Measurements from ENCODE around the gene RNF115. TPM values are rescaled to one million over a fixed set of nuclear protein-coding genes. Genes with fewer than 3 reads are reported as not detected.
"Not testable (repeated sequence)": the region's sequence is repeated elsewhere in the genome, so short reads cannot be mapped to it uniquely, and the experiment has no call there.

The RNF115 gene
- total RNA-seq, 1 experiment from 2014 or later: 9.9 TPM

DNA sequence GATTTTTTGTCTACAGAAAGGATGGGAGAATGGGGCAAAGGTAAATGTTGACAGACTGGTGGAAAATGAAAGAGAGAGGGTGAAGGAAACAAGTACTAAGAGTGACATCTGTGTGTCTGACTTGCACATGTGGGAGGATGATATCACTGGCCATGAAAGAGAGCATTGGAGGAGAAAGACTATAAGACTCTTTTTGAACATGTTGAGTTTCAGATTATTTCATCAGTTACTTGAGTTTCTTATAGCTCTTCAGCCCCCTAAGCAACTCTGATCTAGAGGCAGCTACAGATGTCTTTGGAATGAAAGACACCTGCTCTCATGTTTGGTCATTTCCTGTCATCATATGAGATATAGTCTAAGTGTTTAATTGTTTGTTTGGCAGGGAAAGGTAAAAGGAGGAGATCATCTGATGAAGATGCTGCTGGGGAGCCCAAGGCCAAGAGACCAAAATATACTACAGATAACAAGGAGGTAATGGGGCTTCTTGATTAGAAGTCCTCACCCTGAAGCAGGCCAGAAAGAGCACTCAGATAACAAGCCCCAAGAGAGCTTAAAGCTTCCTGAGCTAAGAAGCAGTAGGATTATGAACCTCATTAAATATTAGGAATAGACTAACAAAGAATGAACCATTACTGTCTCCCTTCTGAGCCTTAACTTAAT, 4.6 kb upstream of the RNF115 start:
- DNase-seq (ENCODE audit: low spot score): no peak

GRCh38 chr1:145827966-145828365, 4.1 kb upstream of the RNF115 start:
- no peak for DNase-seq (ENCODE audit: low spot score)

- DNase-seq (ENCODE audit: low spot score): no peak
Measured at GRCh38 chr1:145826030-145826429, 2.1 kb upstream of the RNF115 start.

DNA sequence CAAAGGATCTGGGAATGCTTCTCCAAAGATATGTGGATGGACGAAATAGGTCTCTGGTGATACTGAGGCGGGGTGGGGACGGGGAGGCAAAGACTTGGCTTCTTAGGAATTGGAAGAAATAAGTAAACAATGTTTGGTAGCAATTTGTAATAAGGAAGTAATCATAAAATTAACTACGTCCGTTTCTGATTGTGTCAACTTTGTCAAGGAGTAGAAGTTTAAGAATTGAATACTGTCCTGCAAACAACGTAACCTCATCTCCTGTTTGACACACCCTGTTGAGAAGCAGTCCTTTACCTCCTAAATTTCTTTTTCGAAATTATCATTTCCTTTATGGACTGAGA, 576 bp upstream of the RNF115 start:
- no peak for DNase-seq (ENCODE audit: low spot score)

DNA sequence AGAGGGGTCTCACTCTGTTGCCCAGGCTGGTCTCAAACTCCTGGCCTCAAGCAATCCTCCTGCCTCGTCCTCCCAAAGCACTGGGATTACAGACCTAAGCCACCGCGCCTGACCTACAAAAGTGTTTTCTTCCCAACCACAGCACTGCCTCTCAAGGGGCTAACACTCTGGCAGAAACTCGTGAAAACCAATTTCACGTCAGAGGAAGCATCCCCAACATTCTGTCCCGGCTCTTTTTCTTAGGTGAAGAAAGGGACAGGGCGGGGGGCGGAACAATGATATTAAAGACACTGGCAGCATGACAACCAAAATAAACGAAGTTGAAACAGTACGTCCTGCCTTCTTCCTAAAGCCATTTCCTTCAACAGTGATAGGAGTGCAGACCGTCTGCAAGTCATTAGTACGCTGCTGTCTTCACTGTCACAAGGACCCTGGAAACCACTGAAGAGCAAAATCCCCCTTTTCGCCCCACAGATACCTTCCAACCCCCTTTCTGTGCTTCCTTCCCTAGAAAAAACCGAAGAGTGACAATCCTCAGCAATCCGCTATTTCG, 1.0 kb downstream of the RNF115 start:
- not testable (repeated sequence) for DNase-seq (ENCODE audit: low spot score)

DNA sequence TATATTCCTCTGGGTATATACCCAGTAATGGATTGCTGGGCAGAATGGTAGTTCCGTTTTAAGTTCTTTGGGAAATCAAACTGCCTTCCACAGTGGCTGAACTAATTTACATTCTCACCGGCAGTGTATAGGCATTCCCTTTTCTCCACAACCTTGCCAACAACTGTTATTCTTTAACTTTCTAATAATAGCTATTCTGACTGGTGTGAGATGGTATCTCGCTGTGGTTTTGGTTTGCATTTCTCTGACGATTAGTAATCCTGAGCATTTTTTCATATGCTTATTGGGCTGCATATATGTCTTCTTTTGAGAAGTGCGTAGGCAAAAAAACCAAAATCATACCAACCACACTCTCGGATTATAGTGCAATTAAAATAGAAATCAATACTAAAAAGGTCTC, 5.8 kb downstream of the RNF115 start:
- DNase-seq (ENCODE audit: low spot score): peak; percentile 29

- not testable (repeated sequence) for DNase-seq (ENCODE audit: low spot score)
Measured at GRCh38 chr1:145812977-145813810, 10.7 kb downstream of the RNF115 start.

GRCh38 chr1:145806844-145807243, 17.1 kb downstream of the RNF115 start:
- no peak for DNase-seq (ENCODE audit: low spot score)

DNA sequence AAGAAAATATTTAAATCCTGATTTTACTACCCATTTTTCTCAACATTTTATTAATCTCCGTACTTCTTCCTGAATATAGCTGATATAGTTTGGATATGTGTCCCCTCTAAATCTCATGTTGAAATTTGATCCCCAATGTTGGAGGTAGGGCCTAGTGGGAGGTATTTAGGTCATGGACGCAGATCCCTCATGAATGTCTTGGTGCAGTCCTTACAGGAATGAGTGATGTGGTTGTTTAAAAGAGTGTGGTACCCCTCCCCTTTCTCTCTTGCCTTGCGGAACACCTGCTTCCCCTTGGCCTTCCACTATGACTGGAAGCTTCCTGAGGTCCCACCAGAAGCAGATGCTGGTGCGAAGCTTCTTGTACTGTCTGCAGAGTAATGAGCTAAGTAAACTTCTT, 17.5 kb downstream of the RNF115 start:
- DNase-seq (ENCODE audit: low spot score): no peak

DNA sequence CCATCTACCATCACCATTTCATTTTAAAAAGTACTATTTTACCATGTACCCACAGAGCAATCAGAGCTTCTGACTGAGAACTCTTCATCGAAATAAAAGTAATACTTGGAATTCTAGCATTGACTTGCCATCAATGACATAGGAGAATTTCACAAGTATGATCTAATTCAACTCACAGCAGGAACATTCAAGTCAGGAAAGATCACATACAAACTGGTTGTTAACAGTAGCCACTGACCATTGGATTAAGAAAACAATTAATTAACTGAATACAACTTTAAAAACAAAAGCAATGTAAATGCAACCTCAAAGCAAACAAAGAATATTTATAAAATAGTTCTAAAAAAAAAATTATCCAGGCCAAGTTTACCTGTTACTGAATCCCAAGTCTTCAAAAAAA, 18.8 kb downstream of the RNF115 start:
- no peak for DNase-seq (ENCODE audit: low spot score)

- DNase-seq (ENCODE audit: low spot score): no peak
Measured at GRCh38 chr1:145804235-145805045, 19.5 kb downstream of the RNF115 start.

GRCh38 chr1:145799806-145800205, 24.1 kb downstream of the RNF115 start:
- DNase-seq (ENCODE audit: low spot score): no peak

GRCh38 chr1:145796753-145797152, 27.1 kb downstream of the RNF115 start:
- no peak for DNase-seq (ENCODE audit: low spot score)

DNA sequence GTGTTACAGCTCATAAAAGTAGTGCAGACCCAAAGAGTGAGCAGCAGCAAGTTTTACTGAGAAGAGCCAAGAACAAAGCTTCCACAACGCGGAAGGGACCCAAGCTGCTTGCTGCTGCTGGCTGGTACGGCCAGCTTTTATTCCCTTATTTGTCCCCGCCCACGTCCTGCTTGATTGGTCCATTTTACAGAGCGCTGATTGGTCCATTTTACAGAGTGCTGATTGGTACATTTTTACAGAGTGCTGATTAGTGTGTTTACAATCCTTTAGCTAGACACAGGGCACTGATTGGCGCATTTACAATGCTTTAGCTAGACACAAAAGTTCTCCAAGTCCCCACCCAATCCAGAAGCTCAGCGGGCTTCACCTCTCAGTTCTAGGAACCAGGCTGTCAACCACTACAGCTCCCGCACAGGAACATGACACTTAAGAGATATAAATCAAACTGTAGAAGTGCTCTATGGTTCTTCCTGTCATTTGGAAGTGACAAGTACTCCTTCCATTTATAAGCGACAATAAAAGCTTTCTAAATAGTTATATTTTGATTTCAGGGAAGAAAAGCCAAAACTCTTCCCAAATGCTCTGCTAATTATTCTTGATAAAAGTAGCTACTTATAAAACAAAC, 28.5 kb downstream of the RNF115 start:
- no peak for DNase-seq (ENCODE audit: low spot score)

- DNase-seq (ENCODE audit: low spot score): no peak
Measured at GRCh38 chr1:145792484-145792883, 31.4 kb downstream of the RNF115 start.

DNA sequence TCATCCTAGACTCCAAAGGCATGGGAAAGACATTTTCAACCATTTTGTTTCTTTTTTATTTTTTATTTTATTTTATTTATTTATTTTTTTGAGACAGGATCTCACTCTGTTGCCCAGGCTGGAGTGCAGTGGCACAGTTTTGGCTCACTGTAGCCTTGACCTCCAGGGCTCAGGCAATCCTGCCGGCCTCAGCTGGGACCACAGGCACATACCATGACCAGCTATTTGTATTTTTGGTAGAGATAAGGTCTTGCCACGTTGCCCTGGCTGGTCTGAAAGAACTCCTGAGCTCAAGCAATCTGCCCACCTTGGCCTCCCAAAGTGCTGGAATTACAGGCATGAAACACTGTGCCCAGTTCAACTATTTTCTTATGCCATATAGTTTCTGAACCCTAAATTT, 32.0 kb downstream of the RNF115 start:
- not testable (repeated sequence) for DNase-seq (ENCODE audit: low spot score)

DNA sequence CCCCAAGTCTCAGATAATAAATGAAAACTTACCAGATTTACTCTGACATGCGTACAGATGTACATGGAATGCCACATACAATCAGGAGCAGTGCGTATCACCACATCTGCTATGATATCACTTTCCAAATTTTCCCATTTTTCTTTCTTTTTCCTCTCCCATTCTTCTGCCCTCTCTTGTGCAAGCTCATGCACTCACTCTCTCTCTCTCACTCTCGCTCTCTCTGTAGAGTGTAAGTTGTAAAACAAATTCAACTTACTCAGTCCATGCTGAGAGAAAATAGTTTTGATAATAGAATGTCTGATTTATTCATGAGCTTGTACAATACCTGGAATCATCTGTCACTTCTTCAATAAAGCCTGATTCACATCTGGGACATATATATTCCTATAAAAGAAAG, 35.3 kb downstream of the RNF115 start:
- DNase-seq (ENCODE audit: low spot score): no peak

DNA sequence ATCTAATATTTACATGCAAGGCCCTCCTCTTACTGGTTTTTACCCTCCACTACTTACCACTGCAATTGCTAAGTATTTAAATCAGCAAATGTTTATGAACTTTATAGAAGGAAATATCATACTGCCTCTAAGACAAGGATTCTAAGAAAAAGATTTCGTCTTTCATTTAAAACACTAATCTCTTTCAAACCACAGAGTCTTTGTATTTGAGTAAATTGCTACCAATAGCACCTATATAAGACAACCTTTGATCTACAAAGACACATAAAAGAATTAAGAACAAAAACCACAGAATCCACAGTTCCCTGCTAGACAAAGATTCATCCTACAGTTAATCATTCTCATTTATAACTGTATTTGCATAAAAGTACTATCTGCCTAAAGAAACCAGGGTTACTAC, 37.6 kb downstream of the RNF115 start:
- no peak for DNase-seq (ENCODE audit: low spot score)

DNA sequence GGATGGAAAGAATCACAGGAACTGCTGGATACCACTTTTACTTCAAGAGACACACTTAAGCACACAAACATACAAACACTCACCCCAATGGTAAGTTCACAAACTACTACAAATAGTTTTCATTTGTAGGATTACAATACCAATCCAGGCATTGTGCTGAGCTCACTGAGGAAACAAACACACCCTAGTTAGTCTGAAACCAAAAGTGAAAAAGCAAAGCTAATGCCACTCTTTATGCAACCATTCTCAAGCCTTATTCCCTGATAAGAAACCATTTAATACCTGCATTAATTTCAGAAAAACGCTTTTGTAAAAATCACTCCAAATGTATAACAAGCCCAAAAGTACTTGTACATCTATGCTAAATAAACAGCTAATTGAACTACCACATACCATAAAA, 38.3 kb downstream of the RNF115 start:
- DNase-seq (ENCODE audit: low spot score): no peak

- no peak for DNase-seq (ENCODE audit: low spot score)
Measured at GRCh38 chr1:145784409-145784808, 39.5 kb downstream of the RNF115 start.

DNA sequence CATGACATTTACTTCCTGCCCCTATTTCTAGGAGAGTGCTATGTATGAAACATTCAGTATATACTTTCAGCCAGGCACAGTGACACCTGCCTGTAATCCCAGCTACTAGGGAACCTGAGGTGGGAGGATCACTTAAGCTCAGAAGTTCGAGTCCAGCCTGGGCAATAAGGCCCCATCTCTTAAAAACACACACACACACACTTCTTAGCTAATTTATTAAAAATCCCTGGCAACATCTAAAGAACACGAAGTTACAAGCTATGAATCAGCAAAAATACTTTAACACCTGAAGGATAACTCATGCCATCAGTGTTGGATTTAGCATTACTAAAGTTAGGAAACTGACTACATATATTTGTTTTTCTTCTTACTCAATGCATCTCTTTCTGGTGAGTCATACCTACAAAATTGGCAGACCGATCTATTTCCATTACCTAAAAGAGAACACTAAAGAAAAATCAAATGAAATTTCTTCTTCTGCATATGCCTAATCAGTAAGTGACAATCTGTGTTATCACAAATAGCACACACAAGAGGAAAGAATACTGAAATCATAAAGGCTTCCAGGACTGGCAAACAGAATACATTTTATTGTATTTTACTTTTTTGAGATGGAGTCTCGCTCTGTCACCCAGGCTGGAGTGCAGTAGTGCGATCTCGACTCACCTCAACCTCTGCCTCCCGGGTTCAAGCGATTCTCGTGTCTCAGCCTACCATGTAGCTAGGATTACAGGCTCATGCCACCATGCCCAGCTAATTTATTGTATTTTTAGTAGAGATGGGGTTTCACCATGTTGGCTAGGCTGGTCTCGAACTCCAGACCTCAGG, 41.4 kb downstream of the RNF115 start:
- DNase-seq (ENCODE audit: low spot score): peak; percentile 41
